Keratinocyte (primary cell): Measurements from ENCODE around the gene SMARCD1. TPM values are rescaled to one million over a fixed set of nuclear protein-coding genes. Genes with fewer than 3 reads are reported as not detected.

Experiments used
- DNase-seq: peaks from one replicate; pipeline ENCODE4 v3.0.0-alpha.2; 2011; ENCODE audit warnings: low read depth, missing footprints, low spot score
- FAIRE-seq: peaks from 2 replicates; lab custom pipeline; 2011; peaks lifted over from hg19 to GRCh38; lab: Jason Lieb, UNC
- H2AFZ ChIP-seq: 2 replicates; pipeline ENCODE4 v1.6.0; 2012; ENCODE audit warnings: low read length, control low read depth, inconsistent platforms; ENCODE audit not compliant: control insufficient read depth
- H3K27ac ChIP-seq: 2 replicates; pipeline ENCODE4 v1.5.1; 2011; ENCODE audit warnings: low read length; ENCODE audit not compliant: control insufficient read depth, insufficient read depth
- H3K27me3 ChIP-seq: 3 replicates; pipeline ENCODE4 v1.6.0; 2011; ENCODE audit warnings: low read length; ENCODE audit not compliant: control insufficient read depth, insufficient read depth; ENCODE audit errors: extremely low read depth
- H3K36me3 ChIP-seq, 2 experiments: 2 replicates in 1 of 2; 3 replicates in 1 of 2; pipeline ENCODE4 v1.5.1; 2011; ENCODE audit warnings: low read length in 2 of 2, mild to moderate bottlenecking in 1 of 2; ENCODE audit not compliant: control insufficient read depth in 2 of 2, insufficient read depth in 2 of 2; ENCODE audit errors: extremely low read depth in 1 of 2
- H3K4me1 ChIP-seq: 3 replicates; pipeline ENCODE4 v1.5.1; 2011; ENCODE audit warnings: low read length; ENCODE audit not compliant: control insufficient read depth, insufficient read depth; ENCODE audit errors: extremely low read depth
- H3K4me2 ChIP-seq: 3 replicates; pipeline ENCODE4 v1.6.0; 2011; ENCODE audit warnings: low read depth, low read length; ENCODE audit not compliant: control insufficient read depth, insufficient read depth; ENCODE audit errors: extremely low read depth
- H3K4me3 ChIP-seq, 3 experiments: fragments of 200-600 bp in 1 of 3; sonication (generic) in 1 of 3; 2 replicates in 2 of 3; 3 replicates in 1 of 3; pipeline ENCODE4 v1.5.1; 2011 to 2016; ENCODE audit warnings: low read length in 3 of 3, mild to moderate bottlenecking in 3 of 3, control low read depth in 2 of 3, inconsistent platforms in 1 of 3, low read depth in 1 of 3, mixed read lengths in 1 of 3, mixed run types in 1 of 3, moderate library complexity in 1 of 3; ENCODE audit not compliant: control insufficient read depth in 2 of 3, insufficient read depth in 2 of 3; ENCODE audit errors: extremely low read depth in 1 of 3
- H3K79me2 ChIP-seq: 2 replicates; pipeline ENCODE4 v1.6.0; 2012; ENCODE audit warnings: low read length; ENCODE audit not compliant: control insufficient read depth, insufficient read depth
- H3K9ac ChIP-seq: 3 replicates; pipeline ENCODE4 v1.6.0; 2011; ENCODE audit warnings: low read length; ENCODE audit not compliant: control insufficient read depth, insufficient read depth; ENCODE audit errors: extremely low read depth
- H3K9me1 ChIP-seq: 3 replicates; pipeline ENCODE4 v1.6.0; 2011; ENCODE audit warnings: low read length; ENCODE audit not compliant: control insufficient read depth, insufficient read depth; ENCODE audit errors: extremely low read depth
- H3K9me3 ChIP-seq: 2 replicates; pipeline ENCODE4 v1.5.1; 2012; ENCODE audit warnings: low read depth, low read length; ENCODE audit not compliant: control insufficient read depth
- H4K20me1 ChIP-seq: 3 replicates; pipeline ENCODE4 v1.6.0; 2011; ENCODE audit warnings: low read length; ENCODE audit not compliant: control insufficient read depth, insufficient read depth; ENCODE audit errors: extremely low read depth
- CTCF ChIP-seq, 3 experiments: IDR thresholded peaks in 1 of 3; conservative IDR thresholded peaks in 1 of 3; optimal IDR thresholded peaks in 1 of 3; 2 replicates in 2 of 3; 3 replicates in 1 of 3; pipeline versions ENCODE3 to v1.5.1; 2011; ENCODE audit warnings: low read length in 3 of 3, mild to moderate bottlenecking in 3 of 3, moderate library complexity in 2 of 3, control low read depth in 1 of 3, inconsistent platforms in 1 of 3; ENCODE audit not compliant: insufficient read depth in 2 of 3; ENCODE audit errors: extremely low read depth in 1 of 3
- EZH2 ChIP-seq: IDR thresholded peaks from one replicate; pipeline ENCODE4 v1.6.1; 2012; ENCODE audit warnings: inconsistent platforms, mild to moderate bottlenecking, low read length, moderate library complexity
- dilution Hi-C: fragments of 300-500 bp; cut with MboI; formaldehyde crosslinking; loops from one replicate; pipeline ENCODE4 v1.7.0; 2020; ENCODE audit warnings: low sequenced_read_pairs; ENCODE audit not compliant: extremely low pct_ligation_motif_present
- polyA plus RNA-seq, 5 experiments: library from polyadenylated mRNA; depleted of rRNA in 3 of 5; stranded (reverse) in 3 of 5; stranded (forward) in 1 of 5; unstranded in 1 of 5; fragments of >200 nt; gene quantifications; 1 replicate in 1 of 5; 2 replicates in 3 of 5; 3 replicates in 1 of 5; pipeline versions ENCODE4 v1.2.1 to v1.2.3, GENCODE V29; 2011 to 2012; ENCODE audit warnings: missing spikeins in 2 of 5, low read depth in 1 of 5, low replicate concordance in 1 of 5

The SMARCD1 gene
- polyA plus RNA-seq, 1 donor (not counting 4 experiments of a cell fraction or from before 2014, with no cell fraction given): 56.6 TPM

- Histone ChIP-seq H3K4me3 (peak overlapping the region in 1 of 3 experiments; percentile 12), H3K4me1 (no peaks in the 10 kb centered on the region), H3K79me2 (no peaks in the 10 kb centered on the region), H3K9me3 (no peaks in the 10 kb centered on the region), H2AFZ (peak overlapping the region; percentile 11), H3K9me1 (no peaks in the 10 kb centered on the region), H3K27ac (no peak overlapping the region), H3K27me3 (peaks cover 14% of the 10 kb centered on the region), H4K20me1 (no peaks in the 10 kb centered on the region), H3K9ac (peak overlapping the region; percentile 15), H3K36me3 (no peaks in the 10 kb centered on the region), H3K4me2 (peak overlapping the region; percentile 67)
- TF ChIP-seq CTCF (optimal IDR thresholded peaks at IDR 0.05 in 1 of 3, IDR thresholded peaks at IDR 0.05 in 1 of 3, conservative IDR thresholded peaks at IDR 0.05 in 1 of 3; ENCODE audit: extremely low read depth in 1 of 3, insufficient read depth in 2 of 3, low read length in 3 of 3) (no peak), EZH2 (peak; percentile 21)
- dilution Hi-C loops: loop anchor here (25.0 kb wide), 1 partner anchor 188 kb away; no protein-coding TSS in a partner anchor
- DNase-seq (no peak), FAIRE-seq (no peak)
These were observed 34.6 kb upstream of the SMARCD1 start for GRCh38 chr12:50050410-50051098.

DNA sequence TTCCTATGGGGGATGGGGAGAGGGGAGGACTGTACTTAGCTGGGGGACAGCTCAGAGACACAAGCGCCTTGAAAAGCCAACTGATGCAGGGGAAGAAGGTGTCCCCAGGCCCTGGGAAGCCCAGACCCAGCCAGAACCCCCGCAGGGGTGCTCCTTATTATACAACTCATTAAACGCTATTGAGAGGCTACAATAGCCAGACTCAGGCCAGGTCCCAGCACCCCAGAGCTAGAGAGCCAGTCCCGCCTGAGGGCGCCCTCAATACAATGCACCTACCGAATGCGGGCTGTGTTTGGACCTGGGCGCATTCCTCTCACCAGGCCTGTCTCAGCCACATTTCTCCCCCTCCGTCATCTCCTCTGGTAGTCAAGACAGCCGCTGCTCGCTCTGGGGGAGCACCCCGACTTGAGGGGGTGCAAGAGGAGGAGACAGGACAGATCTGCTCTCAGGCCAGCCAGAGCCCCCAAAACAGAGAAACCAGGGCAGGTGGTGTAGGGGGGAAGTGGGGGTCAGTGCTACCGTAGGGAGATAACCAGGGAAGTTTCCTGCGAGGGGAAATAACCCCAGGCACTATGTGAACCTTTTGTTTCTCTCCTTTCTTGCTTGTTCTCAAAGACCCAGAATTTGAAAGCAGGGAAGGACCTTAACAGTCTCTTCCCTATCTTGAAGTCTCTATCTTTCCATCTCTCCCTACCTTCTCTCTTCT, 33.9 kb upstream of the SMARCD1 start:
- no peak overlapping the region for H3K9ac ChIP-seq
- no peaks in the 10 kb centered on the region for H3K4me1 ChIP-seq
- no peak overlapping the region for H3K4me2 ChIP-seq
- no peaks in the 10 kb centered on the region for H3K9me1 ChIP-seq
- H3K9me3 ChIP-seq: no peaks in the 10 kb centered on the region
- peaks cover 16% of the 10 kb centered on the region for H3K27me3 ChIP-seq
- H3K36me3 ChIP-seq: no peaks in the 10 kb centered on the region
- no peaks in the 10 kb centered on the region for H4K20me1 ChIP-seq
- dilution Hi-C loops: loop anchor here (25.0 kb wide), 1 partner anchor 189 kb away; no protein-coding TSS in a partner anchor
- no peak overlapping the region for H2AFZ ChIP-seq
- FAIRE-seq (no peak), DNase-seq (no peak)
- no peak overlapping the region for H3K27ac ChIP-seq
- TF ChIP-seq EZH2 (no peak), CTCF (optimal IDR thresholded peaks at IDR 0.05 in 1 of 3, IDR thresholded peaks at IDR 0.05 in 1 of 3, conservative IDR thresholded peaks at IDR 0.05 in 1 of 3; ENCODE audit: extremely low read depth in 1 of 3, insufficient read depth in 2 of 3, low read length in 3 of 3) (no peak)
- no peak overlapping the region for H3K4me3 ChIP-seq
- H3K79me2 ChIP-seq: no peaks in the 10 kb centered on the region
